ENCODE data around the gene STARD10. TPM values are rescaled to one million over a fixed set of nuclear protein-coding genes. Genes with fewer than 3 reads are reported as not detected.

STARD10 gene
- total and polyA plus RNA-seq, 2 experiments from 2014 or later = 16.6 to 20.5 TPM

DNA sequence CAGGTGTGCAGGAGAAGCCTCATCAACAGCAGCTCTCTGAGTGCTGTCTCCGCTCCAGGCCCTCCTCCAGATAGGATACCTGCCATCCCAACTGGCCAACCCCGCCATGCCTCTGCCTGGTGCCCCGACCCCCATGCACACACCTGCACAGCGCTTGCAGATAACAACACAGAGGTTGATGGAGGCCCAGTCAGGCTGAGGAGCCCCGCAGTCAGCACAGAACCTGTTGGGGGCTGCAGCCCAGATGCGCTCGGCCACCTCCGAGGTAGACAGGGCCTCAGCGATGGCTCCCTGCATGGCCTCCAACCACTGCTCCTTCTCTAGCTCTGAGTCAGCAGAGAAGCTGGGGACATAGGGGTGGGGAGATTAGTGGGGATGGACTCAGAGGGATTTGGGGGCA lies 86.8 kb downstream of the STARD10 start:
- Histone ChIP-seq H3K79me2 (replicated peaks; ENCODE audit: insufficient read depth) (no peaks in the 10 kb centered on the region; the same call in 1 of the 2 replicates), H3F3A (replicated peaks; ENCODE audit: low read depth) (0 out of 2 replicates have a peak, but pooled peaks cover 3% of the 10 kb centered on the region), H3K27ac (ENCODE audit: low read depth) (no peak overlapping the region), H4K20me1 (replicated peaks; ENCODE audit: insufficient read depth) (peaks cover 14% of the 10 kb centered on the region), H3K27me3 (ENCODE audit: insufficient read depth) (no peaks in the 10 kb centered on the region), H3K36me3 (ENCODE audit: insufficient read depth) (no peaks in the 10 kb centered on the region; the same call in 1 of the 2 replicates), H2AFZ (no peak overlapping the region), H3K4me1 (ENCODE audit: insufficient read depth) (peaks cover 25% of the 10 kb centered on the region), H3K4me2 (no peak overlapping the region; the same call in 1 of the 2 replicates), H3K9me2 (ENCODE audit: insufficient read depth) (no peaks in the 10 kb centered on the region), H3K4me3 (no peak overlapping the region)
- no peak for TF ChIP-seq STAT1 (IDR thresholded peaks at IDR 0.05; ENCODE audit: unreplicated experiment)
- TF ChIP-seq ZNF331 (CRISPR knock-in tag; IDR thresholded peaks at IDR 0.05; ENCODE audit: low read depth) = no peak
- TF ChIP-seq REST (IDR thresholded peaks at IDR 0.05; ENCODE audit: unreplicated experiment) = no peak
- TF ChIP-seq, protein P1, sequence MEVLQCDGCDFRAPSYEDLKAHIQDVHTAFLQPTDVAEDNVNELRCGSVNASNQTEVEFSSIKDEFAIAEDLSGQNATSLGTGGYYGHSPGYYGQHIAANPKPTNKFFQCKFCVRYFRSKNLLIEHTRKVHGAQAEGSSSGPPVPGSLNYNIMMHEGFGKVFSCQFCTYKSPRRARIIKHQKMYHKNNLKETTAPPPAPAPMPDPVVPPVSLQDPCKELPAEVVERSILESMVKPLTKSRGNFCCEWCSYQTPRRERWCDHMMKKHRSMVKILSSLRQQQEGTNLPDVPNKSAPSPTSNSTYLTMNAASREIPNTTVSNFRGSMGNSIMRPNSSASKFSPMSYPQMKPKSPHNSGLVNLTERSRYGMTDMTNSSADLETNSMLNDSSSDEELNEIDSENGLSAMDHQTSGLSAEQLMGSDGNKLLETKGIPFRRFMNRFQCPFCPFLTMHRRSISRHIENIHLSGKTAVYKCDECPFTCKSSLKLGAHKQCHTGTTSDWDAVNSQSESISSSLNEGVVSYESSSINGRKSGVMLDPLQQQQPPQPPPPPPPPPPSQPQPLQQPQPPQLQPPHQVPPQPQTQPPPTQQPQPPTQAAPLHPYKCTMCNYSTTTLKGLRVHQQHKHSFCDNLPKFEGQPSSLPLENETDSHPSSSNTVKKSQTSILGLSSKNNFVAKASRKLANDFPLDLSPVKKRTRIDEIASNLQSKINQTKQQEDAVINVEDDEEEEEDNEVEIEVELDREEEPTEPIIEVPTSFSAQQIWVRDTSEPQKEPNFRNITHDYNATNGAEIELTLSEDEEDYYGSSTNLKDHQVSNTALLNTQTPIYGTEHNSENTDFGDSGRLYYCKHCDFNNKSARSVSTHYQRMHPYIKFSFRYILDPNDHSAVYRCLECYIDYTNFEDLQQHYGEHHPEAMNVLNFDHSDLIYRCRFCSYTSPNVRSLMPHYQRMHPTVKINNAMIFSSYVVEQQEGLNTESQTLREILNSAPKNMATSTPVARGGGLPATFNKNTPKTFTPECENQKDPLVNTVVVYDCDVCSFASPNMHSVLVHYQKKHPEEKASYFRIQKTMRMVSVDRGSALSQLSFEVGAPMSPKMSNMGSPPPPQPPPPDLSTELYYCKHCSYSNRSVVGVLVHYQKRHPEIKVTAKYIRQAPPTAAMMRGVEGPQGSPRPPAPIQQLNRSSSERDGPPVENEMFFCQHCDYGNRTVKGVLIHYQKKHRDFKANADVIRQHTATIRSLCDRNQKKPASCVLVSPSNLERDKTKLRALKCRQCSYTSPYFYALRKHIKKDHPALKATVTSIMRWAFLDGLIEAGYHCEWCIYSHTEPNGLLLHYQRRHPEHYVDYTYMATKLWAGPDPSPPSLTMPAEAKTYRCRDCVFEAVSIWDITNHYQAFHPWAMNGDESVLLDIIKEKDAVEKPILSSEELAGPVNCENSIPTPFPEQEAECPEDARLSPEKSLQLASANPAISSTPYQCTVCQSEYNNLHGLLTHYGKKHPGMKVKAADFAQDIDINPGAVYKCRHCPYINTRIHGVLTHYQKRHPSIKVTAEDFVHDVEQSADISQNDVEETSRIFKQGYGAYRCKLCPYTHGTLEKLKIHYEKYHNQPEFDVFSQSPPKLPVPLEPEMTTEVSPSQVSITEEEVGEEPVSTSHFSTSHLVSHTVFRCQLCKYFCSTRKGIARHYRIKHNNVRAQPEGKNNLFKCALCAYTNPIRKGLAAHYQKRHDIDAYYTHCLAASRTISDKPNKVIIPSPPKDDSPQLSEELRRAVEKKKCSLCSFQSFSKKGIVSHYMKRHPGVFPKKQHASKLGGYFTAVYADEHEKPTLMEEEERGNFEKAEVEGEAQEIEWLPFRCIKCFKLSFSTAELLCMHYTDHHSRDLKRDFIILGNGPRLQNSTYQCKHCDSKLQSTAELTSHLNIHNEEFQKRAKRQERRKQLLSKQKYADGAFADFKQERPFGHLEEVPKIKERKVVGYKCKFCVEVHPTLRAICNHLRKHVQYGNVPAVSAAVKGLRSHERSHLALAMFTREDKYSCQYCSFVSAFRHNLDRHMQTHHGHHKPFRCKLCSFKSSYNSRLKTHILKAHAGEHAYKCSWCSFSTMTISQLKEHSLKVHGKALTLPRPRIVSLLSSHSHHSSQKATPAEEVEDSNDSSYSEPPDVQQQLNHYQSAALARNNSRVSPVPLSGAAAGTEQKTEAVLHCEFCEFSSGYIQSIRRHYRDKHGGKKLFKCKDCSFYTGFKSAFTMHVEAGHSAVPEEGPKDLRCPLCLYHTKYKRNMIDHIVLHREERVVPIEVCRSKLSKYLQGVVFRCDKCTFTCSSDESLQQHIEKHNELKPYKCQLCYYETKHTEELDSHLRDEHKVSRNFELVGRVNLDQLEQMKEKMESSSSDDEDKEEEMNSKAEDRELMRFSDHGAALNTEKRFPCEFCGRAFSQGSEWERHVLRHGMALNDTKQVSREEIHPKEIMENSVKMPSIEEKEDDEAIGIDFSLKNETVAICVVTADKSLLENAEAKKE (CRISPR knock-in tag; IDR thresholded peaks at IDR 0.05) = no peak
- ATAC-seq = no peak
- Mint-ChIP-seq H3K4me1 (peaks cover 43% of the 10 kb centered on the region), H3K27ac (peak overlapping the region; percentile 42; the same call in 1 of the 2 replicates), H3K9me3 (no peaks in the 10 kb centered on the region; the same call in 2 of the 3 replicates), H3K27me3 (ENCODE audit: insufficient read depth, low read depth, poor library complexity) (peaks cover 14% of the 10 kb centered on the region), H3K4me3 (no peak overlapping the region), H3K36me3 (ENCODE audit: low read depth) (peaks cover 36% of the 10 kb centered on the region)
- no peak for DNase-seq (ENCODE audit: low spot score)

All from GM23338 (cell line).